ENCODE results near the gene RNU5B-1.
A peak's percentile ranks its signal among the peaks of the same experiment; 100 is the strongest.

The RNU5B-1 gene

GRCh38 chr15:65304381-65305149 is at the start of gene RNU5B-1:
RNU5B-1 (plus strand) TSS chr15:65304677.
- peak; percentile 86 for DNase-seq (ENCODE audit: low spot score)
- peak; percentile 77 for TF ChIP-seq CTCF (IDR thresholded peaks at IDR 0.05; ENCODE audit: extremely low read depth, missing control alignments)

GRCh38 chr15:65254758-65255157 is 49.7 kb upstream of the RNU5B-1 start:
- no peak for TF ChIP-seq CTCF (IDR thresholded peaks at IDR 0.05; ENCODE audit: extremely low read depth, missing control alignments)
- DNase-seq (ENCODE audit: low spot score), result no peak

- TF ChIP-seq CTCF (IDR thresholded peaks at IDR 0.05; ENCODE audit: extremely low read depth, missing control alignments), result no peak
- DNase-seq (ENCODE audit: low spot score), result no peak
Measured at GRCh38 chr15:65255486-65256140, 48.9 kb upstream of the RNU5B-1 start.

- DNase-seq (ENCODE audit: low spot score), result no peak
- no peak for TF ChIP-seq CTCF (IDR thresholded peaks at IDR 0.05; ENCODE audit: extremely low read depth, missing control alignments)
Measured at GRCh38 chr15:65258375-65259262, 45.9 kb upstream of the RNU5B-1 start.

- TF ChIP-seq CTCF (IDR thresholded peaks at IDR 0.05; ENCODE audit: extremely low read depth, missing control alignments), result no peak
- no peak for DNase-seq (ENCODE audit: low spot score)
Measured at GRCh38 chr15:65259367-65259797, 45.1 kb upstream of the RNU5B-1 start.

GRCh38 chr15:65260968-65261367 is 43.5 kb upstream of the RNU5B-1 start:
- no peak for DNase-seq (ENCODE audit: low spot score)
- no peak for TF ChIP-seq CTCF (IDR thresholded peaks at IDR 0.05; ENCODE audit: extremely low read depth, missing control alignments)
